Mesodermal cell (in vitro differentiated cells): ENCODE results near the gene AREG. TPM values are rescaled to one million over a fixed set of nuclear protein-coding genes. Genes with fewer than 3 reads are reported as not detected.
A peak's percentile ranks its signal among the peaks of the same experiment; 100 is the strongest.
"Not testable (repeated sequence)": the region's sequence is repeated elsewhere in the genome, so short reads cannot be mapped to it uniquely, and the experiment has no call there.

Experiments
- H3K27ac ChIP-seq: 2 replicates; pipeline ENCODE4 v1.7.0; 2013; ENCODE audit warnings: mild to moderate bottlenecking, low read depth, low read length, moderate library complexity; ENCODE audit not compliant: severe bottlenecking
- H3K36me3 ChIP-seq: 2 replicates; pipeline ENCODE4 v1.7.1; 2013; ENCODE audit warnings: mild to moderate bottlenecking, low read length, moderate library complexity; ENCODE audit not compliant: control insufficient read depth, insufficient read depth
- H3K4me1 ChIP-seq: one replicate; pipeline ENCODE4 v1.7.1; 2013; ENCODE audit warnings: mild to moderate bottlenecking, low read length; ENCODE audit not compliant: insufficient read depth, control insufficient read depth, poor library complexity, severe bottlenecking
- H3K4me3 ChIP-seq: 2 replicates; pipeline ENCODE4 v1.7.0; 2013; ENCODE audit warnings: low read length, control low read depth, mild to moderate bottlenecking; ENCODE audit not compliant: insufficient read depth, poor library complexity, severe bottlenecking; ENCODE audit errors: extremely low read depth
- H3K9me3 ChIP-seq: 2 replicates; pipeline ENCODE4 v1.7.1; 2013; ENCODE audit warnings: mild to moderate bottlenecking, low read length, moderate library complexity; ENCODE audit not compliant: control insufficient read depth
- WGBS, 2 experiments: methylation state at CpG; one replicate each; pipeline ENCODE4 v1.1.5; 2013; ENCODE audit warnings: missing lambda C conversion rate in 2 of 2; ENCODE audit not compliant: insufficient coverage in 2 of 2; 5-methylcytosine and 5-hydroxymethylcytosine counted together
- polyA plus RNA-seq, 2 experiments: library from polyadenylated mRNA; stranded (reverse); fragments of 50-300 nt; gene quantifications; one replicate each; pipeline ENCODE4 v1.2.3, GENCODE V29; 2013

Gene AREG, protein sequence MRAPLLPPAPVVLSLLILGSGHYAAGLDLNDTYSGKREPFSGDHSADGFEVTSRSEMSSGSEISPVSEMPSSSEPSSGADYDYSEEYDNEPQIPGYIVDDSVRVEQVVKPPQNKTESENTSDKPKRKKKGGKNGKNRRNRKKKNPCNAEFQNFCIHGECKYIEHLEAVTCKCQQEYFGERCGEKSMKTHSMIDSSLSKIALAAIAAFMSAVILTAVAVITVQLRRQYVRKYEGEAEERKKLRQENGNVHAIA
- 6.9 TPM for polyA plus RNA-seq (2013, experiment 1 of 2)
- 7.8 TPM for polyA plus RNA-seq (2013, experiment 2 of 2)

GRCh38 chr4:74444891-74445642, at the start of gene AREG:
Gene AREG, plus strand, starts transcription at chr4:74445136. Its CDS starts 210 bp downstream, at chr4:74445346.
- Histone ChIP-seq H3K4me3 (peak within 1 kb of the TSS; percentile 49), H3K27ac (no peak within 1 kb of the TSS), H3K4me1 (peaks cover 3% of the 10 kb centered on the region), H3K36me3 (no peaks in the 10 kb centered on the region), H3K9me3 (no peaks in the 10 kb centered on the region)
- 2 to 3% methylated on average over 50 to 54 of the region's 64 CpGs for WGBS, 2 experiments

DNA sequence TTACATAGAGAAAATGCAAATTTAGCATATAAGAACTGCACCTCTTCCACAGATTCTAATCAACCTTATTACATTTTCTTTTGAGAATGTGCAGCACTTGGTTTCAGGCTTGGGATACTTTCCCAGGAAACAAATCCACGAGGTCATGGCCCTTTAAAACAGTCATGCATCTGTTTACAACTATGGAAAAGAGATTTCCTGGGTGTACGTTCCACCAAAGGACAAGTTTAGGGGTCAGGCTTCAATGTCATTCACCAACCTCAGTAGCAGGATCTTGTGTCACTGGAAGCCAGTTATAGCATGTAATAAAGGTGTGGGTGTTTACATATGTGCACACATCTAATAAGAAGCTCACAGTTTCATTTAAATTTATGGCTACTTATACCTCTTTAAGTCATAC, 49.3 kb upstream of the AREG start:
- H3K9me3 ChIP-seq = no peaks in the 10 kb centered on the region
- no peak overlapping the region for H3K4me3 ChIP-seq
- H3K4me1 ChIP-seq = peaks cover 11% of the 10 kb centered on the region
- no peaks in the 10 kb centered on the region for H3K36me3 ChIP-seq
- 94 to 100% methylated on average over 1 to 2 of the region's 2 CpGs for WGBS, 2 experiments
- H3K27ac ChIP-seq = peak overlapping the region; percentile 36

DNA sequence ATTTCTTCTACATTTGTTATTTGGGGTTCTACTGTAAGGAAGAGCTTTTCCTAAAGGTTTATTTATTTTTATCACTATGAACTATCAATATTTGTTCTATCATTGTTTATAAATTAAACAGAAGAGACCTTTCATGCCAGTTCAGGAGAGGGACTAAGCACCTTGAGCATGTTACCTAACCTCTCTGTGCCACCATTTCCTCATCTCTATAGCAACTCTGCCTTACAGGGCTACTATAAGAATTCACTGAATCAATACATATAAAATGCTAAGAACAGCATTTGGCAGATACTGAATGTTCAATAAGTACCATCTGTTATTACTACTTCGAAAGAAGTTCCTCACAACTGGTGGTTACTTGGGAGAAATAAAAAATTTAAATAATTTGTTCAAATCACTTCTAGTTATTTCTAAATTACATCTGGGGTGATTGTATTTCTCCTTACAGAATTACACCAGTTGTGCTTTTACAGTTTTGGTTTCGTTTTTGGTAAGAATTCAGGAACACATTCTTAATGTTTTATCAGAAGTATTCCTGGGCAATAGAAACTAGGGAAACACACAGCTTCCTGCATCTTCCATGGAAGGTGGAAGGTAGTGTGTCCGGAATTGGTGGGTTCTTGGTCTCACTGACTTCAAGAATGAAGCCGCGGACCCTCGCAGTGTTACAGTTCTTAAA, 47.0 kb upstream of the AREG start:
- Histone ChIP-seq H3K4me3 (no peak overlapping the region), H3K9me3 (no peaks in the 10 kb centered on the region), H3K27ac (no peak overlapping the region), H3K4me1 (peaks cover 11% of the 10 kb centered on the region), H3K36me3 (no peaks in the 10 kb centered on the region)
- WGBS, 2 experiments = 40 to 60% methylated on average over 1 of the region's 6 CpGs

DNA sequence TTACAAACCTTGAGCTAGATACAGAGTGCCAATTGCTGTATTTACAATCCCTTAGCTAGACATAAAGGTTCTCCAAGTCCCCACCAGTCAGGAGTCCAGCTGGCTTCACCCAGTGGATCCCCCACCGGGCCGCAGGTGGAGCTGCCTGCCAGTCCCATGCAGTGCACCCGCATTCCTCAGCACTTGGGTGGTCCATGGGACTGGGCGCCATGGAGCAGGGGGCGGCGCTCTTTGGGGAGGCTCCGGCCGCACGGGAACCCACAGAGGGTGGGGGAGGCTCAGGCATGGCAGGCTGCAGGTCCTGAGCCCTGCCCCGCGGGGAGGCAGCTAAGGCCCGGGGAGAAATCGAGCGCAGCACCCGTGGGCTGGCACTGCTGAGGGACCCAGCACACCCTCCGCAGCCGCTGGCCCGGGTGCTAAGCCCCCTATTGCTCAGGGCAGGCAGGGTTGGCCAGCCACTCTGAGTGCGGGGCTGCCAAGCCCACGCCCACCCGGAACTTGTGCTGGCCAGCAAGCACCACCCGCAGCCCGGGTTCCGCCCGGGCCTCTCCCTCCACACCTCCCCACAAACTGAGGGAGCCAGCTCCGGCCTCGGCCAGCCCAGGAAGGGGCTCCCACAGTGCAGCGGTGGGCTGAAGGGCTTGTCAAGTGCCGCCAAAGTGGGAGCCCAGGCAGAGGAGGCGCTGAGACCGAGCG, 45.9 kb upstream of the AREG start:
- not testable (repeated sequence) for H3K4me3 ChIP-seq, H3K36me3 ChIP-seq, H3K27ac ChIP-seq, H3K9me3 ChIP-seq
- H3K4me1 ChIP-seq = peaks cover 11% of the 10 kb centered on the region
- 90 to 94% methylated on average over 9 to 17 of the region's 32 CpGs for WGBS, 2 experiments

GRCh38 chr4:74400395-74400794, 44.5 kb upstream of the AREG start:
- 87 to 93% methylated on average over 9 of the region's 10 CpGs for WGBS, 2 experiments
- no peaks in the 10 kb centered on the region for H3K9me3 ChIP-seq
- no peak overlapping the region for H3K27ac ChIP-seq
- H3K4me1 ChIP-seq = peaks cover 3% of the 10 kb centered on the region
- H3K36me3 ChIP-seq = no peaks in the 10 kb centered on the region
- H3K4me3 ChIP-seq = no peak overlapping the region

GRCh38 chr4:74402692-74403456, 42.1 kb upstream of the AREG start:
- H3K4me3 ChIP-seq = no peak overlapping the region
- WGBS, 2 experiments = 58 to 82% methylated on average over 3 to 4 of the region's 5 CpGs
- no peaks in the 10 kb centered on the region for H3K9me3 ChIP-seq
- peak overlapping the region; percentile 0 for H3K27ac ChIP-seq
- no peaks in the 10 kb centered on the region for H3K4me1 ChIP-seq
- no peaks in the 10 kb centered on the region for H3K36me3 ChIP-seq

- peaks cover 7% of the 10 kb centered on the region for H3K4me1 ChIP-seq
- no peak overlapping the region for H3K27ac ChIP-seq
- H3K36me3 ChIP-seq = no peaks in the 10 kb centered on the region
- H3K4me3 ChIP-seq = no peak overlapping the region
- no peaks in the 10 kb centered on the region for H3K9me3 ChIP-seq
These were observed 37.0 kb upstream of the AREG start for GRCh38 chr4:74407891-74408290.

GRCh38 chr4:74408639-74409038, 36.3 kb upstream of the AREG start:
- H3K27ac ChIP-seq = no peak overlapping the region
- H3K36me3 ChIP-seq = no peaks in the 10 kb centered on the region
- peaks cover 7% of the 10 kb centered on the region for H3K4me1 ChIP-seq
- H3K9me3 ChIP-seq = no peaks in the 10 kb centered on the region
- no peak overlapping the region for H3K4me3 ChIP-seq
- WGBS, 2 experiments = 95 to 100% methylated on average over 1 to 2 of the region's 3 CpGs

GRCh38 chr4:74410272-74410671, 34.7 kb upstream of the AREG start:
- Histone ChIP-seq H3K4me3 (no peak overlapping the region), H3K27ac (peak overlapping the region; percentile 32), H3K4me1 (peaks cover 7% of the 10 kb centered on the region), H3K36me3 (no peaks in the 10 kb centered on the region), H3K9me3 (no peaks in the 10 kb centered on the region)
- WGBS, 2 experiments = 79 to 83% methylated on average over 2 of the region's 2 CpGs

GRCh38 chr4:74412225-74412624, 32.7 kb upstream of the AREG start:
- Histone ChIP-seq H3K9me3 (no peaks in the 10 kb centered on the region), H3K27ac (no peak overlapping the region), H3K36me3 (no peaks in the 10 kb centered on the region), H3K4me3 (no peak overlapping the region), H3K4me1 (peaks cover 7% of the 10 kb centered on the region)
